K562 (cell line): Measurements from ENCODE around the gene WDR18. TPM values are rescaled to one million over a fixed set of nuclear protein-coding genes. Genes with fewer than 3 reads are reported as not detected.

ENCODE experiments used
- E2F4 ChIP-seq: sonication (generic); formaldehyde crosslinking; IDR thresholded peaks from 2 replicates; pipeline ENCODE4 v1.8.0; 2022; ENCODE audit warnings: mild to moderate bottlenecking, low read depth, missing genetic modification reagents
- EGR1 ChIP-seq: fragments of 450-650 bp; conservative IDR thresholded peaks from 2 replicates; pipeline ENCODE4 v1.6.1; 2017; ENCODE audit warnings: mild to moderate bottlenecking
- GATA2 ChIP-seq: sonication (generic); formaldehyde crosslinking; IDR thresholded peaks from 2 replicates; pipeline ENCODE4 v1.4.0; 2020; ENCODE audit warnings: mild to moderate bottlenecking, missing genetic modification reagents
- HBP1 ChIP-seq: fragments of 450-650 bp; formaldehyde crosslinking; IDR thresholded peaks from 2 replicates; pipeline ENCODE4 v1.4.0; 2022; ENCODE audit warnings: missing genetic modification characterization
- HDAC3 ChIP-seq: fragments of 450-650 bp; IDR thresholded peaks from 2 replicates; pipeline ENCODE4 v1.6.1; 2018; ENCODE audit warnings: borderline replicate concordance, mild to moderate bottlenecking, moderate library complexity; ENCODE audit not compliant: partially characterized antibody
- HES1 ChIP-seq: fragments of 450-650 bp; IDR thresholded peaks from 2 replicates; pipeline ENCODE4 v1.6.1; 2016; ENCODE audit warnings: low read depth, mild to moderate bottlenecking, moderate library complexity
- HMBOX1 ChIP-seq: sonication (generic); IDR thresholded peaks from 2 replicates; pipeline ENCODE4 v1.6.1; 2016
- HMGN3 ChIP-seq: IDR thresholded peaks from 2 replicates; pipeline ENCODE4 v1.6.1; 2011; ENCODE audit warnings: borderline replicate concordance, low read depth, mild to moderate bottlenecking, mixed read lengths, low read length; ENCODE audit not compliant: insufficient read length; ENCODE audit errors: extremely low read depth
- MCM5 ChIP-seq: fragments of 450-650 bp; IDR thresholded peaks from 2 replicates; pipeline ENCODE4 v1.6.1; 2016; ENCODE audit warnings: low read depth
- MED1 ChIP-seq: sonication (generic); formaldehyde crosslinking; IDR thresholded peaks from 2 replicates; pipeline ENCODE4 v1.8.1; 2023; ENCODE audit warnings: missing genetic modification reagents, borderline replicate concordance
- NCOA6 ChIP-seq: fragments of 450-650 bp; IDR thresholded peaks from 2 replicates; pipeline ENCODE4 v1.6.1; 2017; ENCODE audit warnings: mild to moderate bottlenecking
- NEUROD1 ChIP-seq: fragments of 150-350 bp; IDR thresholded peaks from 2 replicates; pipeline ENCODE4 v1.6.1; 2014; ENCODE audit warnings: borderline replicate concordance, low read length, low read depth; ENCODE audit not compliant: partially characterized antibody
- NRF1 ChIP-seq, 2 experiments: fragments of 450-650 bp; IDR thresholded peaks in 1 of 2; conservative IDR thresholded peaks in 1 of 2; 2 replicates each; pipeline ENCODE4 v1.6.1; 2014; ENCODE audit warnings: mild to moderate bottlenecking in 2 of 2
- SMARCC2 ChIP-seq: fragments of 450-650 bp; IDR thresholded peaks from 2 replicates; pipeline ENCODE4 v1.6.1; 2017; ENCODE audit warnings: antibody characterized with exemption, moderate library complexity, mild to moderate bottlenecking, low read depth
- TBL1XR1 ChIP-seq, 2 experiments: IDR thresholded peaks; 2 replicates each; pipeline ENCODE4 v1.6.1; 2012; ENCODE audit warnings: improper control_type of control experiment in 2 of 2, low read length in 2 of 2, mild to moderate bottlenecking in 1 of 2
- TEAD2 ChIP-seq: fragments of 450-650 bp; IDR thresholded peaks from 2 replicates; pipeline ENCODE4 v1.6.1; 2016; ENCODE audit warnings: missing genetic modification characterization, control low read depth, missing compliant biosample characterization
- ZNF197 ChIP-seq: fragments of 200-800 bp; sonication (Bioruptor generic); IDR thresholded peaks from 2 replicates; pipeline ENCODE4 v1.6.1; 2016; ENCODE audit warnings: low read depth, missing genetic modification characterization, missing compliant biosample characterization
- ZNF398 ChIP-seq: fragments of 250-450 bp; sonication (Bioruptor Pico); IDR thresholded peaks from 2 replicates; pipeline ENCODE4 v1.8.0; 2021; ENCODE audit warnings: moderate library complexity, mild to moderate bottlenecking, inconsistent platforms
- ZNF445 ChIP-seq: fragments of 250-450 bp; sonication (Bioruptor Pico); IDR thresholded peaks from 2 replicates; pipeline ENCODE4 v1.4.0; 2020; ENCODE audit warnings: low read depth, mild to moderate bottlenecking, moderate library complexity
- ZNF551 ChIP-seq: fragments of 250-450 bp; sonication (Bioruptor Pico); IDR thresholded peaks from 2 replicates; pipeline ENCODE4 v1.5.0; 2021; ENCODE audit warnings: mild to moderate bottlenecking, moderate library complexity
- ZNF586 ChIP-seq: fragments of 450-650 bp; formaldehyde crosslinking; conservative IDR thresholded peaks from 2 replicates; pipeline ENCODE4 v1.4.0; 2020; ENCODE audit warnings: mild to moderate bottlenecking, moderate library complexity
- ZNF79 ChIP-seq: fragments of 250-450 bp; sonication (Bioruptor Pico); IDR thresholded peaks from 2 replicates; pipeline ENCODE4 v1.4.0; 2020; ENCODE audit warnings: low read depth, mild to moderate bottlenecking, moderate library complexity
- polyA plus RNA-seq, 8 experiments: library from polyadenylated mRNA; depleted of rRNA in 4 of 8; stranded (reverse) in 5 of 8; unstranded in 3 of 8; fragments of >200 nt; fragmentation: Nextera tagmentation in 2 of 8; fragmentation: Illumina TruSeq in 1 of 8; extraction: Ambion mirVana in 2 of 8; extraction: Trizol in 1 of 8; gene quantifications; 2 replicates each; pipeline versions ENCODE4 v1.2.1 to v1.2.3, GENCODE V29; 2011 to 2014; ENCODE audit warnings: inconsistent platforms in 1 of 8, missing spikeins in 1 of 8
- total RNA-seq, 7 experiments: library from RNA; depleted of rRNA in 6 of 7; stranded (reverse); fragments of >200 nt in 6 of 7; fragmentation: Illumina TruSeq in 2 of 7; extraction: Trizol in 2 of 7; gene quantifications; 2 replicates each; pipeline versions ENCODE4 v1.2.1 to v1.2.3, GENCODE V29; 2011 to 2021; ENCODE audit warnings: low replicate concordance in 1 of 7

The WDR18 gene
- total and polyA plus RNA-seq, 9 of the 15 experiments (the other 6 are each of a cell fraction or from before 2014, with no cell fraction given): 0.65 to 181 (median 30.1) TPM

- TF ChIP-seq ZNF398 (no peak), TBL1XR1 (IDR thresholded peaks at IDR 0.05; ENCODE audit: low read length in 2 of 2) (no peak), ZNF445 (CRISPR knock-in tag) (no peak), NEUROD1 (no peak), ZNF79 (no peak), GATA2 (CRISPR knock-in tag) (no peak), TEAD2 (tag) (no peak; the same call in 1 of the 2 replicates), ZNF586 (no peak), MED1 (CRISPR knock-in tag) (no peak), HDAC3 (no peak), ZNF197 (CRISPR knock-in tag) (no peak), NCOA6 (no peak; the same call in 1 of the 2 replicates), ZNF551 (CRISPR knock-in tag) (no peak), HES1 (no peak), NRF1 (conservative IDR thresholded peaks at IDR 0.05 in 1 of 2, IDR thresholded peaks at IDR 0.05 in 1 of 2) (peak in 1 of 2 experiments; percentile 61; a peak in 2 of 4 replicates), HMBOX1 (no peak), MCM5 (no peak), HBP1 (CRISPR knock-in tag) (no peak), E2F4 (CRISPR knock-in tag) (no peak), SMARCC2 (no peak), EGR1 (peak; percentile 79), HMGN3 (peak; percentile 59)
Measured at GRCh38 chr19:1025960-1026782, 42.0 kb downstream of the WDR18 start, which contains the start of gene CNN2 (continued).
